A673 (cell line): ENCODE measurements around the gene KRCC1. TPM values are rescaled to one million over a fixed set of nuclear protein-coding genes. Genes with fewer than 3 reads are reported as not detected.
"Not testable (repeated sequence)": the region's sequence is repeated elsewhere in the genome, so short reads cannot be mapped to it uniquely, and the experiment has no call there.

Experiments used
- BruUV-seq: library from RNA; stranded (reverse); fragments of 400-500 nt; replicated peaks from 2 replicates; lab custom pipeline; 2021; lab: Mats Ljungman, UMichigan
- CTCF ChIA-PET: fragments of 300-600 bp; sonication (Branson Sonifier 250); formaldehyde crosslinking; loops from one replicate; lab custom pipeline; 2022; ENCODE audit warnings: antibody characterized with exemption; lab: Charles Lee
- POLR2A ChIA-PET: fragments of 300-600 bp; sonication (Branson Sonifier 250); formaldehyde crosslinking; loops from one replicate; lab custom pipeline; 2022; ENCODE audit warnings: antibody characterized with exemption; ENCODE audit not compliant: low non-redundant PET; lab: Charles Lee
- DNase-seq: peaks from one replicate; pipeline ENCODE4 v3.0.0-alpha.2; 2015; ENCODE audit warnings: low spot score
- H3K27ac ChIP-seq: fragments of 200-600 bp; sonication (generic); 2 replicates; pipeline ENCODE4 v1.5.1; 2016; ENCODE audit warnings: mixed run types, low read depth, mild to moderate bottlenecking, mixed read lengths, antibody characterized with exemption, low read length; ENCODE audit not compliant: poor library complexity, severe bottlenecking
- H3K27me3 ChIP-seq: fragments of 200-600 bp; sonication (generic); replicated peaks from 2 replicates; pipeline ENCODE4 v1.6.1; 2017; ENCODE audit warnings: mixed run types, low read depth, mild to moderate bottlenecking, mixed read lengths, antibody characterized with exemption, low read length; ENCODE audit not compliant: insufficient read depth, poor library complexity
- H3K36me3 ChIP-seq: fragments of 200-600 bp; sonication (generic); 2 replicates; pipeline ENCODE4 v1.6.1; 2016; ENCODE audit warnings: mixed run types, mild to moderate bottlenecking, mixed read lengths, antibody characterized with exemption, low read length; ENCODE audit not compliant: insufficient read depth, poor library complexity, severe bottlenecking
- H3K4me1 ChIP-seq: fragments of 200-600 bp; sonication (generic); 2 replicates; pipeline ENCODE4 v1.6.1; 2017; ENCODE audit warnings: mixed run types, mild to moderate bottlenecking, mixed read lengths, antibody characterized with exemption, low read length; ENCODE audit not compliant: insufficient read depth, poor library complexity, severe bottlenecking
- H3K4me3 ChIP-seq: fragments of 200-600 bp; sonication (generic); 2 replicates; pipeline ENCODE4 v1.5.1; 2016; ENCODE audit warnings: low read depth, mixed run types, mild to moderate bottlenecking, mixed read lengths, low read length; ENCODE audit not compliant: poor library complexity, severe bottlenecking
- H3K9me3 ChIP-seq: fragments of 200-600 bp; sonication (generic); 2 replicates; pipeline ENCODE4 v1.6.1; 2016; ENCODE audit warnings: mixed run types, low read depth, mild to moderate bottlenecking, mixed read lengths, antibody characterized with exemption, low read length; ENCODE audit not compliant: poor library complexity, severe bottlenecking
- EZH2 ChIP-seq: fragments of 200-600 bp; sonication (generic); IDR thresholded peaks from 2 replicates; pipeline ENCODE4 v1.6.1; 2017; ENCODE audit warnings: borderline replicate concordance, low read depth, mild to moderate bottlenecking, mixed read lengths, antibody characterized with exemption, low read length; ENCODE audit not compliant: poor library complexity, severe bottlenecking
- intact Hi-C: fragments of 100-400 bp; cut with micrococcal nuclease; formaldehyde crosslinking; loops from one replicate; pipeline ENCODE4 v1.10.0; 2022; ENCODE audit not compliant: unreplicated experiment
- total RNA-seq: library from RNA; stranded (reverse); gene quantifications from 2 replicates; pipeline ENCODE4 v1.2.3, GENCODE V29; 2021
- TF ChIP-seq, protein P1 (sequence below): fragments of 300-800, 200-600 bp; sonication (generic); conservative IDR thresholded peaks from 2 replicates; pipeline ENCODE4 v1.5.1; 2017; ENCODE audit warnings: low read depth, mild to moderate bottlenecking, antibody characterized with exemption, low read length, moderate library complexity, mixed read lengths

KRCC1 gene
- total RNA-seq, 1 experiment from 2014 or later: 8.5 TPM

DNA sequence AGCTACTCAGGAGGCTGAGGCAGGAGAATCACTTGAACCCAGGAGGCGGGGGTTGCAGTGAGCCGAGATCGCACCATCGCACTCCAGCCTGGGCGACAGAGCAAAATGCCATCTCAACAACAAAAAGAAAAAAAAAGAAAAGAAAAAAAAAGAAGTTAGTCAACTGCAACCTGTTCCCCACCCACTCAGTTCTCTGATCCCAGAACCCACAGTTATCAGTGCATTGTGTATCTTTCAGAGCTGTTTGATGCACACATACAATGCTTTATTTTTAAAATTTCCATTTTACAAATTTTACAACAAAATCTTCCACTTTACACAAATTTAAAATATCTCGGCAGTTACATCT is 53.2 kb downstream of the KRCC1 start:
- ChIA-PET POLR2A (interaction anchor here (0.7 kb wide), 1 partner anchor 519 kb away, joined by 3 read pairs; no protein-coding TSS in a partner anchor), CTCF (interaction anchor here (0.6 kb wide), 1 partner anchor 1484 kb away, joined by 3 read pairs; no protein-coding TSS in a partner anchor)
- intact Hi-C loops: no loop called here
- Histone ChIP-seq H3K36me3 (no peaks in the 10 kb centered on the region), H3K4me1 (no peaks in the 10 kb centered on the region), H3K27ac (no peak overlapping the region), H3K9me3 (no peaks in the 10 kb centered on the region), H3K27me3 (no peaks in the 10 kb centered on the region), H3K4me3 (no peak overlapping the region)
- DNase-seq: no peak
- TF ChIP-seq, protein P1, sequence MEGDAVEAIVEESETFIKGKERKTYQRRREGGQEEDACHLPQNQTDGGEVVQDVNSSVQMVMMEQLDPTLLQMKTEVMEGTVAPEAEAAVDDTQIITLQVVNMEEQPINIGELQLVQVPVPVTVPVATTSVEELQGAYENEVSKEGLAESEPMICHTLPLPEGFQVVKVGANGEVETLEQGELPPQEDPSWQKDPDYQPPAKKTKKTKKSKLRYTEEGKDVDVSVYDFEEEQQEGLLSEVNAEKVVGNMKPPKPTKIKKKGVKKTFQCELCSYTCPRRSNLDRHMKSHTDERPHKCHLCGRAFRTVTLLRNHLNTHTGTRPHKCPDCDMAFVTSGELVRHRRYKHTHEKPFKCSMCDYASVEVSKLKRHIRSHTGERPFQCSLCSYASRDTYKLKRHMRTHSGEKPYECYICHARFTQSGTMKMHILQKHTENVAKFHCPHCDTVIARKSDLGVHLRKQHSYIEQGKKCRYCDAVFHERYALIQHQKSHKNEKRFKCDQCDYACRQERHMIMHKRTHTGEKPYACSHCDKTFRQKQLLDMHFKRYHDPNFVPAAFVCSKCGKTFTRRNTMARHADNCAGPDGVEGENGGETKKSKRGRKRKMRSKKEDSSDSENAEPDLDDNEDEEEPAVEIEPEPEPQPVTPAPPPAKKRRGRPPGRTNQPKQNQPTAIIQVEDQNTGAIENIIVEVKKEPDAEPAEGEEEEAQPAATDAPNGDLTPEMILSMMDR: no peak
- TF ChIP-seq EZH2: no peak
- BruUV-seq: no TSS peak

DNA sequence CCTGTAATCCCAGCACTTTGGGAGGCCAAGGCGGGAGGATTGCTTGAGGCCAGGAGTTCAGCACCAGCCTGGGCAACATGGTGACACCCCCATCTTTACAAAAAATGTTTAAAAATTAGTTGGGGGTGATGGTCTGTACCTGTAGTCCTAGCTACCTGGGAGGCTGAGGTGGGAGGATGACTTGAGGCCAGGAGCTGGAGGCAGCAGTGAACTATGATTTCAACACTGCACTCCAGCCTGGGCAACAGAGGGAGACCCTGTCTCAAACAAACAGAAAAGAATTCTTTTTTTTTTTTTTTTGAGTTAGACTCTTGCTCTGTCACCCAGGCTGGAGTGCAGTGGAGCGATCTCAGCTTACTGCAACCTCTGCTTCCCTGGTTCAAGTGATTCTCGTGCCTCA is 55.1 kb downstream of the KRCC1 start:
- H3K27me3 ChIP-seq, H3K27ac ChIP-seq, CTCF ChIA-PET, POLR2A ChIA-PET, intact Hi-C loops, H3K4me3 ChIP-seq, H3K9me3 ChIP-seq, DNase-seq, H3K36me3 ChIP-seq, BruUV-seq, H3K4me1 ChIP-seq: not testable (repeated sequence)

DNA sequence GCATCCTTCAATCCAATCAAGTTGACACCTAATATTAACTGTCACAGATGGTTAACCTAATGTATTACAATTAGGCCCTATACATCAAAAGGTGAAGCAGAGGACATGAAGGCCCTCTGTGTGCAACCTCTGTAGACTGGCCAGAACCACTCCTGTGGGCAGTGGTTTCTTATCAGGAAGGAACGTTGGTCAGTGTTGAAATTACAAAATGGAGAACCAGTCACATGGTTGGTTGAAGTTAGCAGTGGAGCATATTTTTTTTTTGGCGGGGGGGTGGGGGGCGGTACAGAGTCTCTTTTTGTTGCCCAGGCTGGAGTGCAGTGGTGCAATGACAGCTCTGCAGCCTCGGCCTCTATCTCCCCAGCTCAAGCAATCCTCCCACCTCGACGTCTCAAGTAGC is 59.0 kb downstream of the KRCC1 start:
- Histone ChIP-seq H3K4me3 (no peak overlapping the region), H3K27ac (no peak overlapping the region), H3K27me3 (no peaks in the 10 kb centered on the region), H3K4me1 (no peaks in the 10 kb centered on the region), H3K36me3 (no peaks in the 10 kb centered on the region), H3K9me3 (no peaks in the 10 kb centered on the region)
- TF ChIP-seq, protein P1: no peak
- TF ChIP-seq EZH2: no peak
- intact Hi-C loops: no loop called here
- no TSS peak for BruUV-seq
- CTCF ChIA-PET: no interaction called here
- POLR2A ChIA-PET: no interaction called here
- no peak for DNase-seq

DNA sequence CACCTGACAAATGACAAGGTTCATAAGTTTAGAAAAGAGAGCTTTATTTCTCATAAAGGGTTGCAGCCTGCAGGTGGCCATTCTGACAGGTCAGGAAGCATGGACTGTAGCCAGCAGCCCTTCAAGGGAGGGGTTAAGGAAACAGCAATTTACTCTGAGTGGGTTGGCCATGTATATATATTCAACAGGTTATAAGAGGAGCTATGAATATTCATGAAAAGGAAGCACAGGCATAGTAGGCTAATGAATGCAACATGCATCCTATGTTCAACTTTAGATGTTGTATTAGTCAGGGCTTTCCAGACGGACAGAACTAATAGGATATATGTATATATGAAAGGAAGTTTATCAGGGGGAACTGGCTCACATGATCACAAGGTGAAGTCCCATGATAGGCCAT is 59.8 kb downstream of the KRCC1 start:
- ChIA-PET POLR2A (no interaction called here), CTCF (no interaction called here)
- Histone ChIP-seq H3K4me3 (no peak overlapping the region), H3K36me3 (no peaks in the 10 kb centered on the region), H3K4me1 (no peaks in the 10 kb centered on the region), H3K27me3 (no peaks in the 10 kb centered on the region), H3K27ac (no peak overlapping the region), H3K9me3 (no peaks in the 10 kb centered on the region)
- no TSS peak for BruUV-seq
- intact Hi-C loops: no loop called here
- no peak for TF ChIP-seq EZH2
- no peak for DNase-seq

DNA sequence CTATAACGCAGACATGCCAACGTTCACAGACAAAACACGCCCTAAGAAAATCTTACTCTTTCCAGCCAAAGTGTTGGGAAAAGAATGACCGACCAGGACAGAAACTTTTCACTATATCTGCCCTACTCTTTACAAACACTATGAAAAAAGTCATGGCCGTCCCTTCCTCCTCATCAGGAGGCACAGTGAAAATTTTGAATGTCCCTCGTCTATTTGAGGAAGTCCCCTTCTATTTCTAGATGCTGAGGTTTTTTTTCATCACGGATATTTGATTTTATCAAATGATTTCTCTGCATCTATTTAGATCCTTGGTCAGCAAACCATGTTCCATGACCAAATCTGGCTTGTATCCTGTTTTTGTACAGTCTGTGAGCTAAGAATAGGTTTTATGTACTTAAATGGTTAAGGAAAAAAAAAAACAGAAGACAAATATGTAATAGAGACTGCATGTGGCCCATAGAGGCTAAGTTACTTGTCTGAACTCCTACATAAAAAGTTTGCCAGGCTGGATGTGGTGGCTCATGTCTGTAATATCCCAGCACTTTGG is 61.2 kb downstream of the KRCC1 start:
- H3K4me3 ChIP-seq, H3K27me3 ChIP-seq, POLR2A ChIA-PET, H3K27ac ChIP-seq, DNase-seq, BruUV-seq, H3K4me1 ChIP-seq, intact Hi-C loops, H3K36me3 ChIP-seq, H3K9me3 ChIP-seq, CTCF ChIA-PET: not testable (repeated sequence)

DNA sequence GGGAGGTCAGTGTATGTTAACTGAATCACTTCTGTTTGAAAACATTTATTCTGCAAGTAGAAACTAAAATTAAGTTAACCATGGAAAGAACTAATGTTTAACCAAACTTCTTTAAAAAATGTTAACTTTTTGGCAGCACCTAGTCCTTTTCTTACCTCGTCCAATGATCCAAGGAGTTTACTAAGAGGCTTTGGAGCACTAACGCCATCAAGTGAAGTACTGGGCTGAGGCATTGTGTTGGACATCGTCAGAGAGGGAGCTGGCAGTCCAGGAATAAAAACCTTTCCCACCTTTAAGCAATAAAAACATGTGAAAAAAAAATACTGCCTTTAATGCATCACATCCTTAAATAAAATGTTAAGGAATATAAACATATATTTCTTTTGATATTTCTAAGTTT is 63.0 kb downstream of the KRCC1 start:
- H3K4me1 ChIP-seq, POLR2A ChIA-PET, CTCF ChIA-PET, H3K27me3 ChIP-seq, BruUV-seq, DNase-seq, H3K9me3 ChIP-seq, H3K36me3 ChIP-seq, H3K27ac ChIP-seq, intact Hi-C loops, H3K4me3 ChIP-seq: not testable (repeated sequence)
